Activated CD8-positive, alpha-beta memory T cell treated with anti-CD3 and anti-CD28 coated beads, Interleukin-2, amount 50 U/mL, for 24 hours (primary cell): ENCODE results near the gene PKNOX2.

Experiments used
- DNase-seq: peaks from one replicate; pipeline ENCODE4 v3.0.0-alpha.2; 2020; ENCODE audit errors: extremely low read depth

PKNOX2 gene

GRCh38 chr11:125337836-125338834 is 173.6 kb downstream of the PKNOX2 start:
- DNase-seq, result no peak

- DNase-seq, result no peak
Observed at GRCh38 chr11:125338886-125339811, 174.6 kb downstream of the PKNOX2 start.

GRCh38 chr11:125341676-125342075 is 177.1 kb downstream of the PKNOX2 start:
- DNase-seq, result no peak

GRCh38 chr11:125342281-125342930 is 177.9 kb downstream of the PKNOX2 start:
- no peak for DNase-seq

- DNase-seq, result no peak
Observed at GRCh38 chr11:125343086-125343717, 178.7 kb downstream of the PKNOX2 start.

GRCh38 chr11:125343718-125344131 is 179.2 kb downstream of the PKNOX2 start:
- DNase-seq, result no peak

GRCh38 chr11:125344846-125345420 is 180.4 kb downstream of the PKNOX2 start:
- DNase-seq, result no peak

GRCh38 chr11:125345421-125346178 is 181.0 kb downstream of the PKNOX2 start:
- DNase-seq, result no peak

- DNase-seq, result no peak
Observed at GRCh38 chr11:125346179-125346530, 181.6 kb downstream of the PKNOX2 start.

- no peak for DNase-seq
Observed at GRCh38 chr11:125346565-125347260, 182.2 kb downstream of the PKNOX2 start.

GRCh38 chr11:125347261-125347585 is 182.7 kb downstream of the PKNOX2 start:
- no peak for DNase-seq

- no peak for DNase-seq
Observed at GRCh38 chr11:125348141-125348651, 183.6 kb downstream of the PKNOX2 start.

GRCh38 chr11:125348674-125349309 is 184.2 kb downstream of the PKNOX2 start:
- DNase-seq, result no peak

- DNase-seq, result no peak
Observed at GRCh38 chr11:125350206-125351032, 185.9 kb downstream of the PKNOX2 start.

- DNase-seq, result no peak
Observed at GRCh38 chr11:125351033-125351867, 186.7 kb downstream of the PKNOX2 start.

- DNase-seq, result no peak
Observed at GRCh38 chr11:125351868-125352250, 187.3 kb downstream of the PKNOX2 start.

- DNase-seq, result no peak
Observed at GRCh38 chr11:125356797-125357196, 192.2 kb downstream of the PKNOX2 start.
